Measurements from ENCODE around the gene CDK8. TPM values are rescaled to one million over a fixed set of nuclear protein-coding genes. Genes with fewer than 3 reads are reported as not detected.

The CDK8 gene
- total RNA-seq, 1 donor: 7.7 TPM

DNA sequence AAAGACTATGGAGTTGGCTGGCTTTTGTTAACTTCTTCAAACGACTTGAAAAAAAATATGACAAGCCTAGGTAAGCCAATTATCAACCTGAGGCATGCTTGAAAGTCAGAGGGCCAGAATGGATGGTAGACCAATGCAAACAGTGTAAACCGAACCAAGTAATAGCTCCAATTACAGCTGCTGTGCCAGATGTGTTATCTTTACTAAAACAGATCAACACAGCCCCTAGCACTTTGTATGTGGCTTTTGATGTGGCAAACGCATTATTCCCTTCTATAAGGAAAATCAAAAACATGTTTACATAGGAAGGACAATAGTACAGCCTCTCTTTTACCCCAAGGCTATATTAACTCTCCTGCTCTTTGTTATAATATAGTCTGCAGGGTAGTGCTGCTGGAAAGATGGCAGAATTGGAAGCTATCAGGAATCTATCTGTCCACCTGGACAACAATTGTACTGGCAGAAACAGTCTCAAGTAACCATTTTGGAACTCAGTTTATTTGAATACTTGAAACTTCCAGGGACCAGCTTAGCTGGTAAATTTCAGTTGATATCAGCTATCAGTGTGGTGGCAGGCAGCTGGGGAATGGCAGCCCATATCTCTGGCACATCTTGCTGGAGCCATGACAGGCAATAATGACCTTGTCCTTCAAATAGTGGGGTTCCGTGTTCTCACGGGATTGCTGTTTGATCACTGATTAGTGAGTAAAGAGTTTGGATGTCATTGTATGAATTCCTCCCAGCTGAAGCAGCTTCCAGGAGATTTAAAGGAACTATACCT, 159.2 kb downstream of the CDK8 start:
- Histone ChIP-seq H3K4me3 (ENCODE audit: low read length) (no peak overlapping the region), H3K27me3 (ENCODE audit: insufficient read depth, low read length) (no peaks in the 10 kb centered on the region), H3K9me3 (ENCODE audit: low read depth, low read length) (no peaks in the 10 kb centered on the region), H3K4me1 (ENCODE audit: insufficient read depth, low read length) (no peaks in the 10 kb centered on the region)

GRCh38 chr13:26420282-26420960, 166.5 kb downstream of the CDK8 start:
- Histone ChIP-seq H3K9me3 (ENCODE audit: low read depth, low read length) (no peaks in the 10 kb centered on the region), H3K4me3 (ENCODE audit: low read length) (no peak overlapping the region), H3K27me3 (ENCODE audit: insufficient read depth, low read length) (no peaks in the 10 kb centered on the region)

GRCh38 chr13:26422036-26422435, 168.1 kb downstream of the CDK8 start:
- H3K9me3 ChIP-seq (ENCODE audit: low read depth, low read length): no peaks in the 10 kb centered on the region
- no peaks in the 10 kb centered on the region for H3K4me1 ChIP-seq (ENCODE audit: insufficient read depth, low read length)
- peaks cover 3% of the 10 kb centered on the region for H3K27me3 ChIP-seq (ENCODE audit: insufficient read depth, low read length)
- H3K4me3 ChIP-seq (ENCODE audit: low read length): no peak overlapping the region

More at GRCh38 chr13:26420282-26420960, 166.5 kb downstream of the CDK8 start:
- no peaks in the 10 kb centered on the region for H3K4me1 ChIP-seq (ENCODE audit: insufficient read depth, low read length)

GRCh38 chr13:26423629-26424028, 169.7 kb downstream of the CDK8 start:
- peaks cover 6% of the 10 kb centered on the region for H3K27me3 ChIP-seq (ENCODE audit: insufficient read depth, low read length)
- H3K9me3 ChIP-seq (ENCODE audit: low read depth, low read length): no peaks in the 10 kb centered on the region

GRCh38 chr13:26424181-26424580, 170.3 kb downstream of the CDK8 start:
- Histone ChIP-seq H3K9me3 (ENCODE audit: low read depth, low read length) (no peaks in the 10 kb centered on the region), H3K4me3 (ENCODE audit: low read length) (no peak overlapping the region), H3K4me1 (ENCODE audit: insufficient read depth, low read length) (no peaks in the 10 kb centered on the region), H3K27me3 (ENCODE audit: insufficient read depth, low read length) (peaks cover 6% of the 10 kb centered on the region)

More at GRCh38 chr13:26423629-26424028, 169.7 kb downstream of the CDK8 start:
- Histone ChIP-seq H3K4me1 (ENCODE audit: insufficient read depth, low read length) (no peaks in the 10 kb centered on the region), H3K4me3 (ENCODE audit: low read length) (no peak overlapping the region)

GRCh38 chr13:26425443-26426358, 171.8 kb downstream of the CDK8 start:
- no peak overlapping the region for H3K4me3 ChIP-seq (ENCODE audit: low read length)
- no peaks in the 10 kb centered on the region for H3K9me3 ChIP-seq (ENCODE audit: low read depth, low read length)
- no peaks in the 10 kb centered on the region for H3K4me1 ChIP-seq (ENCODE audit: insufficient read depth, low read length)
- peaks cover 6% of the 10 kb centered on the region for H3K27me3 ChIP-seq (ENCODE audit: insufficient read depth, low read length)

- Histone ChIP-seq H3K27me3 (ENCODE audit: insufficient read depth, low read length) (no peaks in the 10 kb centered on the region), H3K4me1 (ENCODE audit: insufficient read depth, low read length) (no peaks in the 10 kb centered on the region), H3K4me3 (ENCODE audit: low read length) (no peak overlapping the region), H3K9me3 (ENCODE audit: low read depth, low read length) (peaks cover 26% of the 10 kb centered on the region)
Measured at GRCh38 chr13:26433776-26434175, 179.8 kb downstream of the CDK8 start.

DNA sequence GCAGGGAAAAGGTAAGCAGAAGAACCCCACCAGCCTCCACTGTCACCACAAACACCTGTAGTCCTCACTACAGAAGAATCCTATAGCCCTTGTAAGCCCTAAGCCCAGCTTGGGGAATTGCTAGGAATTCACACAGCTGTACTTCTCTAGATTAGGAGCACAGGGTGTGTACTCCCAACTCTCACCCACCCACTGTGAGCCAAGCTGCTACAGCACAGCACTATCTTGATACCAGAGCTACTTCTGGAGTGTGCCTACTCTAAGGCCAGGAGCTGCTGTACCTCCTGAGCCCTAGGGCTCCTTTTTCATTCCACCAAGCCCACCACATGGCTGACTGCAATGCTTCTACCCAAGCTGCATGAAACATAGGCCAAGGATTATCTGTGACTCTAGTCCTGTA, 181.2 kb downstream of the CDK8 start:
- peaks cover 26% of the 10 kb centered on the region for H3K9me3 ChIP-seq (ENCODE audit: low read depth, low read length)
- no peak overlapping the region for H3K4me3 ChIP-seq (ENCODE audit: low read length)
- no peaks in the 10 kb centered on the region for H3K4me1 ChIP-seq (ENCODE audit: insufficient read depth, low read length)
- no peaks in the 10 kb centered on the region for H3K27me3 ChIP-seq (ENCODE audit: insufficient read depth, low read length)

DNA sequence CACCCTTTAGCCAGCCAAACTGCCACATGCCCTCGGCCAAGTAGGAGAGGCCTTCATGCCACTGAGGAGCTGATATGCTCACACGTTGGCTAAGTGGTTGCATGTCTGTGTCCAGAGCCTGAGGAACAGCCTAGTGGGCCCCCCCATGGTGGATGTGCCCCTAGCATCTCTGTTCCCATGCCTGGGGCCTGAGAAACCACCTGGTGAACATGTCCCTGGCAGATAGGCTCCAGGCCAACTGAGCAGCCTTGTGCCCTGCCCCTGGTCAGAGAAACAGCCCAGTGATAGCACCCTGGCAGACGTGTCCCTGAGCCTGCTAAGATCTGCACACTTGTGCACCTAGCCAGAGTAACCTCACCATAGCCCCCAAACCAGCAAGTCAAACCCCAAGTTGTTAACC, 181.7 kb downstream of the CDK8 start:
- Histone ChIP-seq H3K4me1 (ENCODE audit: insufficient read depth, low read length) (no peaks in the 10 kb centered on the region), H3K4me3 (ENCODE audit: low read length) (no peak overlapping the region), H3K9me3 (ENCODE audit: low read depth, low read length) (peaks cover 26% of the 10 kb centered on the region), H3K27me3 (ENCODE audit: insufficient read depth, low read length) (no peaks in the 10 kb centered on the region)

DNA sequence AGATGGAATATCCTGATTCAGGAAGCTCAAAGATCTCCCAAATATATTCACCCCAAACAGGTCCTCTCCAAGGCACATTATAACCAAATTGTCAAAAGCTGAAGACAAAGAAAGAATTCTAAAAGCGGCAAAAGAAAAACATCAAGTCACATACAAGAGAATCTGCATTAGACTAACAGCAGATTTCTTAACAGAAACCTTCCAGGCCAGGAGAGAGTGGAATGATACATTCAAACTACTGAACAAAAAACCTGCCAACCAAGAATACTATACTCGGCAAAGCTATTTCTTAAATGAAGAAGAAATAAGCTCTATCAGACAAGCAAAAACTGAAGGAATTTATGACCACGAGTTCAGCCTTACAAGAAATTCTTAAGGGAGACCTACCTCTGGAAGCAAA, 183.0 kb downstream of the CDK8 start:
- Histone ChIP-seq H3K27me3 (ENCODE audit: insufficient read depth, low read length) (no peaks in the 10 kb centered on the region), H3K4me3 (ENCODE audit: low read length) (no peak overlapping the region), H3K9me3 (ENCODE audit: low read depth, low read length) (peaks cover 26% of the 10 kb centered on the region), H3K4me1 (ENCODE audit: insufficient read depth, low read length) (no peaks in the 10 kb centered on the region)

GRCh38 chr13:26440111-26440510, 186.2 kb downstream of the CDK8 start:
- no peak overlapping the region for H3K4me3 ChIP-seq (ENCODE audit: low read length)
- H3K9me3 ChIP-seq (ENCODE audit: low read depth, low read length): peaks cover 26% of the 10 kb centered on the region
- H3K4me1 ChIP-seq (ENCODE audit: insufficient read depth, low read length): no peaks in the 10 kb centered on the region
- H3K27me3 ChIP-seq (ENCODE audit: insufficient read depth, low read length): no peaks in the 10 kb centered on the region

DNA sequence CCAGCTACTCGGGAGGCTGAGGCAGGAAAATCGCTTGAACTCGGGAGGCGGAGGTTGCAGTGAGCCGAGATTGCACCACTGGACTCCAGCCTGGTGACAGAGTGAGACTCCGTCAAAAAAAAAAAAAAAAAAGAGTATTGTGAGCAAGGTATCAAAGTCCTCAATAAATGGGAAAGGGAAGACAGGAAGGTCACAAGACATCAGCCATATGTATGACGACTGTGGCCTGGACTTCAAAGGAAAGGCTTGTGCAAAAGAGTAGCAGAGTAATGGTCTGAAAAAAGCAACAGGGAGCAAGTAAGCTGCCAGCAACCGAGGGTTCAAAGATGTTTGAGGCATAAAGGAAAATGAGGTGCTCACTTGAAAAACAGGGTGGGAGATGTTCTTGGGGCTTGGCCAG, 187.5 kb downstream of the CDK8 start:
- H3K4me1 ChIP-seq (ENCODE audit: insufficient read depth, low read length): no peaks in the 10 kb centered on the region
- no peaks in the 10 kb centered on the region for H3K27me3 ChIP-seq (ENCODE audit: insufficient read depth, low read length)
- H3K4me3 ChIP-seq (ENCODE audit: low read length): no peak overlapping the region
- H3K9me3 ChIP-seq (ENCODE audit: low read depth, low read length): peaks cover 19% of the 10 kb centered on the region

- Histone ChIP-seq H3K4me1 (ENCODE audit: insufficient read depth, low read length) (no peaks in the 10 kb centered on the region), H3K27me3 (ENCODE audit: insufficient read depth, low read length) (no peaks in the 10 kb centered on the region), H3K4me3 (ENCODE audit: low read length) (no peak overlapping the region), H3K9me3 (ENCODE audit: low read depth, low read length) (peaks cover 9% of the 10 kb centered on the region)
Measured at GRCh38 chr13:26442541-26442940, 188.6 kb downstream of the CDK8 start.

GRCh38 chr13:26445092-26445491, 191.2 kb downstream of the CDK8 start:
- H3K9me3 ChIP-seq (ENCODE audit: low read depth, low read length): no peaks in the 10 kb centered on the region
- no peak overlapping the region for H3K4me3 ChIP-seq (ENCODE audit: low read length)
- H3K27me3 ChIP-seq (ENCODE audit: insufficient read depth, low read length): peaks cover 4% of the 10 kb centered on the region
- no peaks in the 10 kb centered on the region for H3K4me1 ChIP-seq (ENCODE audit: insufficient read depth, low read length)

DNA sequence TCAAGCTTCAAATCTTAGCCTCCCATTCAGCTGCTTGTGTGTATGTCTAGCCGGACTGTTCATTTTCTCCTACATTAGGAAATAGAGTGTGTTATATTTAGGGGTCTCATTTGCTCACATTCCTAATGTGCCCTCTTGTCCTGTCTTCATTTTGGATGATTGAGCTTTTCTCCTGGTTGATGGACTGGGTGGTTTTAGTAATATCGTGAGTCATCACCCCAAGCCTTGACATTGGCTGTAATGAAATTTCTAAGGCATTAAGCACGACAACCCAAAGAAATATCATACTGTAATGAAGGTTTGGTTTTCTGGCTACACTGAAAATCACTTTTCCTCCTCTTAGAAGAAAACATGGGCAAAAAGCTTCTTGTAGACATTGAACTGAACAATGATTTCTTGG, 192.8 kb downstream of the CDK8 start:
- Histone ChIP-seq H3K4me1 (ENCODE audit: insufficient read depth, low read length) (no peaks in the 10 kb centered on the region), H3K27me3 (ENCODE audit: insufficient read depth, low read length) (peaks cover 15% of the 10 kb centered on the region), H3K9me3 (ENCODE audit: low read depth, low read length) (peaks cover 6% of the 10 kb centered on the region), H3K4me3 (ENCODE audit: low read length) (no peak overlapping the region)

All from mononuclear cell (primary cell).